GM12864 (cell line): Measurements from ENCODE around the gene CHID1.
A peak's percentile ranks its signal among the peaks of the same experiment; 100 is the strongest.

Source experiments
- DNase-seq: peaks from one replicate; pipeline ENCODE4 v3.0.0-alpha.2; 2011; ENCODE audit warnings: low read depth
- H3K4me3 ChIP-seq: 2 replicates; pipeline ENCODE4 v1.5.1; 2011; ENCODE audit warnings: mild to moderate bottlenecking, low read depth, low read length, control low read depth
- CTCF ChIP-seq: IDR thresholded peaks from 2 replicates; pipeline ENCODE4 v1.5.1; 2011; ENCODE audit warnings: low read depth, mild to moderate bottlenecking, moderate library complexity, low read length, control low read depth, inconsistent platforms; ENCODE audit errors: missing control alignments

Gene CHID1

GRCh38 chr11:824942-825341 is 85.7 kb downstream of the CHID1 start:
- H3K4me3 ChIP-seq = no peak overlapping the region
- DNase-seq = no peak

GRCh38 chr11:824292-824880 is 86.2 kb downstream of the CHID1 start:
- no peak for TF ChIP-seq CTCF

More at GRCh38 chr11:824942-825341, 85.7 kb downstream of the CHID1 start:
- TF ChIP-seq CTCF = no peak

GRCh38 chr11:823441-824291 is 86.9 kb downstream of the CHID1 start:
- DNase-seq = no peak

More at GRCh38 chr11:824292-824880, 86.2 kb downstream of the CHID1 start:
- no peak overlapping the region for H3K4me3 ChIP-seq
- DNase-seq = no peak

GRCh38 chr11:821512-822371 is 88.9 kb downstream of the CHID1 start:
- no peak overlapping the region for H3K4me3 ChIP-seq
- TF ChIP-seq CTCF = no peak
- DNase-seq = no peak

More at GRCh38 chr11:823441-824291, 86.9 kb downstream of the CHID1 start:
- TF ChIP-seq CTCF = no peak
- H3K4me3 ChIP-seq = no peak overlapping the region

GRCh38 chr11:820655-821511 is 89.7 kb downstream of the CHID1 start:
- peak overlapping the region; percentile 86 for H3K4me3 ChIP-seq
- no peak for TF ChIP-seq CTCF
- DNase-seq = no peak
